ENCODE results near the gene PITHD1. TPM values are rescaled to one million over a fixed set of nuclear protein-coding genes. Genes with fewer than 3 reads are reported as not detected.

The PITHD1 gene
- total and polyA plus RNA-seq, 2 of the 8 experiments (the other 6 are each of a cell fraction or from before 2014, with no cell fraction given), result 67.4 to 68.8 TPM

- H2AK5ac ChIP-seq (ENCODE audit: low read depth, low read length), result no peak overlapping the region
- no peaks in the 10 kb centered on the region for H3K9me3 ChIP-seq (ENCODE audit: insufficient read depth in 2 of 2, low read depth in 1 of 2, low read length in 1 of 2)
- H3K56ac ChIP-seq (replicated peaks; ENCODE audit: insufficient read length, low read depth, low read length), result no peak overlapping the region
- 93% methylated on average over 3 of the region's 3 CpGs; no CpG with 5 or more reads in 1 of the 2 experiments for WGBS, 2 experiments (ENCODE audit: extremely low coverage in 1 of 2, insufficient coverage in 1 of 2, insufficient read length in 1 of 2, insufficient replicate concordance in 2 of 2, low coverage in 1 of 2, low lambda C conversion rate in 2 of 2, missing lambda C conversion rate in 1 of 2)
- H3K79me1 ChIP-seq (ENCODE audit: low read depth, low read length), result no peaks in the 10 kb centered on the region
- H3K4ac ChIP-seq (replicated peaks; ENCODE audit: insufficient read length, low read depth, low read length), result no peak overlapping the region
- DNase-seq (ENCODE audit: low read depth in 1 of 2, low spot score in 2 of 2) (no peak), FAIRE-seq (no peak)
- H3K23me2 ChIP-seq (ENCODE audit: low read depth, low read length), result no peaks in the 10 kb centered on the region
- no peak overlapping the region for H3K4me3 ChIP-seq (ENCODE audit: extremely low read depth in 1 of 4, insufficient read depth in 2 of 4, low read depth in 3 of 4, low read length in 4 of 4)
- no peak overlapping the region for H2BK5ac ChIP-seq (ENCODE audit: low read depth, low read length)
- no peaks in the 10 kb centered on the region for H3K27me3 ChIP-seq (replicated peaks in 1 of 4; ENCODE audit: control insufficient read depth in 3 of 4, extremely low read depth in 1 of 4, insufficient read depth in 3 of 4, low read length in 3 of 4)
- no peaks in the 10 kb centered on the region; a peak in 1 of 8 replicates for H3K36me3 ChIP-seq (ENCODE audit: control insufficient read depth in 2 of 4, insufficient read depth in 4 of 4, low read length in 3 of 4)
- CTCF ChIA-PET (ENCODE audit: partially characterized antibody), result interaction anchor here (0.7 to 6.2 kb wide), 7 partner anchors 7 to 124 kb away, joined by 3 to 66 read pairs (median 4); partner anchors contain the start of genes GALE and HMGCL
- no peak overlapping the region for H3K14ac ChIP-seq (ENCODE audit: insufficient read length)
- peaks cover 0 to 1% (median 0%) of the 10 kb centered on the region in 4 experiments; a peak in 2 of 7 replicates for H3K4me1 ChIP-seq (replicated peaks in 1 of 4; ENCODE audit: control insufficient read depth in 3 of 4, insufficient read depth in 4 of 4, low read length in 3 of 4)
- H2BK12ac ChIP-seq (ENCODE audit: low read depth, low read length), result no peak overlapping the region
- no peak overlapping the region for H3K4me2 ChIP-seq (ENCODE audit: insufficient read depth in 1 of 2, low read depth in 2 of 2, low read length in 2 of 2)
- H4K91ac ChIP-seq (replicated peaks; ENCODE audit: insufficient read length, low read length), result no peak overlapping the region
- no peak overlapping the region for H2BK15ac ChIP-seq (ENCODE audit: low read length)
- no peak overlapping the region for H4K5ac ChIP-seq (ENCODE audit: insufficient read length, low read depth, low read length)
- H3K27ac ChIP-seq (ENCODE audit: low read depth, low read length), result no peak overlapping the region
- peaks cover 0 to 2% of the 10 kb centered on the region in 2 experiments for H4K20me1 ChIP-seq (replicated peaks in 1 of 2; ENCODE audit: control insufficient read depth in 1 of 2, insufficient read depth in 2 of 2, low read length in 2 of 2)
- H3K9ac ChIP-seq (replicated peaks in 1 of 4; ENCODE audit: extremely low read depth in 1 of 4, low read depth in 3 of 4, low read length in 3 of 4), result no peak overlapping the region
- H2AFZ ChIP-seq (ENCODE audit: low read length), result no peak overlapping the region
- POLR2A ChIA-PET (ENCODE audit: partially characterized antibody), result interaction anchor here (0.9 to 3.4 kb wide), 5 partner anchors 8 to 153 kb away, joined by 3 to 22 read pairs (median 5); partner anchors contain the start of genes LYPLA2 and PNRC2
- H3K18ac ChIP-seq (ENCODE audit: extremely low read depth, low read length), result no peak overlapping the region
- H3K79me2 ChIP-seq (ENCODE audit: control insufficient read depth in 1 of 2, insufficient read depth in 2 of 2, low read length in 2 of 2), result no peaks in the 10 kb centered on the region
- no peak overlapping the region for H2BK20ac ChIP-seq (ENCODE audit: low read length)
- H2BK120ac ChIP-seq (replicated peaks; ENCODE audit: low read depth, low read length), result no peak overlapping the region
- no peak overlapping the region for H3K23ac ChIP-seq (ENCODE audit: insufficient read length)
- H4K8ac ChIP-seq (ENCODE audit: extremely low read depth, insufficient read depth, low read length), result no peak overlapping the region
- TF ChIP-seq RXRA (IDR thresholded peaks at IDR 0.05; ENCODE audit: insufficient read depth, low read depth, low read length) (no peak), YY1 (IDR thresholded peaks at IDR 0.05; ENCODE audit: low read depth, low read length) (no peak), NANOG (IDR thresholded peaks at IDR 0.05; ENCODE audit: insufficient read depth, low read depth, low read length, poor library complexity, severe bottlenecking) (no peak), SIRT6 (IDR thresholded peaks at IDR 0.05; ENCODE audit: low read length) (no peak), SIN3A (conservative IDR thresholded peaks at IDR 0.05 in 1 of 2, IDR thresholded peaks at IDR 0.05 in 1 of 2; ENCODE audit: low read depth in 1 of 2, low read length in 2 of 2) (no peak), KDM4A (IDR thresholded peaks at IDR 0.05; ENCODE audit: low read depth, low read length, severe bottlenecking) (no peak), CEBPB (IDR thresholded peaks at IDR 0.05; ENCODE audit: low read depth, low read length) (no peak), PHF8 (conservative IDR thresholded peaks at IDR 0.05; ENCODE audit: low read depth, low read length) (no peak), GABPA (IDR thresholded peaks at IDR 0.05; ENCODE audit: borderline replicate concordance, insufficient read depth, low read length) (no peak), ZNF274 (IDR thresholded peaks at IDR 0.05; ENCODE audit: borderline replicate concordance, extremely low read depth, low read length) (no peak), CHD1 (IDR thresholded peaks at IDR 0.05; ENCODE audit: low read depth, low read length) (no peak), CREB1 (IDR thresholded peaks at IDR 0.05) (no peak)
- TF ChIP-seq, protein P1, sequence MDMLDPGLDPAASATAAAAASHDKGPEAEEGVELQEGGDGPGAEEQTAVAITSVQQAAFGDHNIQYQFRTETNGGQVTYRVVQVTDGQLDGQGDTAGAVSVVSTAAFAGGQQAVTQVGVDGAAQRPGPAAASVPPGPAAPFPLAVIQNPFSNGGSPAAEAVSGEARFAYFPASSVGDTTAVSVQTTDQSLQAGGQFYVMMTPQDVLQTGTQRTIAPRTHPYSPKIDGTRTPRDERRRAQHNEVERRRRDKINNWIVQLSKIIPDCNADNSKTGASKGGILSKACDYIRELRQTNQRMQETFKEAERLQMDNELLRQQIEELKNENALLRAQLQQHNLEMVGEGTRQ (IDR thresholded peaks at IDR 0.05; ENCODE audit: low read length), result no peak
These were observed 29.2 kb downstream of the PITHD1 start for GRCh38 chr1:23807453-23807852.
